Measurements from ENCODE around the gene SLC1A3.
"Not testable (repeated sequence)": the region's sequence is repeated elsewhere in the genome, so short reads cannot be mapped to it uniquely, and the experiment has no call there.

Gene SLC1A3

DNA sequence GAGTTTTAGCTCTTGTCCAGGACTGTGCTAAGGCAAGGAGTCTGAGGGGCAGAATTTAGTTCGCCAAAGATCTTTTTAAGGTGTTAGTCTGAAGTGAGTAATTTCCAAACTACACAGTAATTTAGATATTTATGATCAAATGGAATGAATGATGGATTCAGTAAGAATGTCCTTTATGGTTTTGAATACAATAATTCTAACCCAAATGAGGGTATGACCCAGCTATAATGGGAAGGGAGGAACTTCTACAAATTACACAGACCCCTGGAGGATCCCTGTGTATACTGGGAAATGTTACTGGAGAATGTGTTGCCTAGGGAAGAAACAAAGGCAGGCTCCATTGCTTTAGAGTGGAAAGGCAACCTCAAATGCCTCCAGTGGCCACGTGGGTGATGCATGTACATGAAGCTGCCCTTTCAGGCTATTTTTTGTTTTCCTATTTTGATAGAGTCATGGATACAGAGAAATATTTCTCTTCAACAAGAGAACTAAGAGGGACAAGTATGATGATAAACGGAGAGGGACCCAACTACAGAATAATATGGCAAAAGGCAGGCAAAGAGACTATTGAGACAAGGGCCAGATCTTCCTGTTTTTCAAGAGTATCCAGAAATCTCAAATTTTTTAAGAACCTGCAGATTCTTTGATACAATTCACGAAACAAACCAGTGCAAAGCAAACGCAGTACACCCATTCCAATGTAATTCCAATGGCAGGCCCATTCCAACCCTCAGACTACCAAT, 25.4 kb downstream of the SLC1A3 start:
- no peak for DNase-seq

DNA sequence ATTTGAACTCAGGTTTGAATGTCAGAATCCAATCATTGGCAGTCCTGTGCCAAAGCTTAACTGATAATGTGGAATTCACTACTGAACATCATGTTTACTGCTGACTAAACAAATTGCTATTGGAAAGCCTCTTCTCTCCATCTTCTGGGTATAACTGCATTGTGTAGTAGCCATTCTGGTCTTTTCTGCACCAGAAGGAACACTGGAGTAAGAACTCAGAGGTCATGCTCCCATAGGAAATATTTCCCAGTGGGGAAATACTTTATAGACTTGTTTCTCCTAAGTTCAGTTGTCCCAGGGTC, 25.9 kb downstream of the SLC1A3 start:
- no peak for DNase-seq

DNA sequence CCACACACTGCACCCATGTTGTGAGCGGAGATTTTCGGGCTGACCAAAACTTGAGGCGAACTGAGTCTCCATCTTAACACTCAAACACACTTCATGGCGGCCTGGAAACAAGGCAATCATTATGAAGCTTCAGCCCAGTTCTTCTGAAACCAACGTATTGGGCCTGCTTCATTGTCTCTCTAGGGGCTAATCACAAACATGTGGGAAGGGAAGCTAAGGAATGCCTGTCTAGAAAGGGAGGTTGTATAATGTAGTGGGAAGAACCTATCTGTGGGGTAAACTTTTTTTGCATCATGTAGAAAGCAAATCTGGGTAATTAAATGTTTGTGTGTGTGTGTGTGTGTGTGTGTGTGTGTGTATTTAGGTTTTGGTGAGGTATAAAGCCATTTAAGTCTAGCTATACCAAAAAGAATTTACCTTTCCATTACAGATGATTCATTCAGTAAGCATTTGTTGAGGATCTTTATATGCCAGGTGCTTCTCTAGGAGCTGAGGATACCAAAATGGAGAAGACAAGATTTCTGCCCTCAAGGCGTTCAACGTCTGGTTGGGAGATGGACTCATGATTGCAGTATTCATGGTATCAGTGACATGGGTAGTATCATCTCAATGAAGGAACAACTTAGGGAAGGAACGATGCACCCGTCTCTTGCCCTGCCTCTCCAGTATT, 29.4 kb downstream of the SLC1A3 start:
- no peak for DNase-seq

DNA sequence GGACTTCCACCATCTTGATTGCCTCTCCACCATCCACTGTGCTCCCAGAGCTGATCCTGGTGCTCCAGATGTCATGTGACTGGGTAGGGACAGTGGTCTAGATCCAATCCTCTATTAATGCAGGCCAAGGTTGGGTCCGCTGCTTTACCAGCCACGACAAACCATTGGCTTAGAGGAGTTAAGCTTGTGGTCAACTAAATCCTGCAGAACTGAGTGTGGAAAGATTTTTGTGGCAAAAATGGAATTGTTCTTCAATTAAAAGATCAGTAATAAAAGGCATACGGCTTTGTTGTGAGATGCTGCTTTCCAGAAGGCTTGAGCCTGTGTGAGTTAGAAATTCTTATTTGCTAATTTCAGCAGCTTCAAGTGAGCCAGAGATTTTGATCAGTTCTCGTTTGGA, 30.7 kb downstream of the SLC1A3 start:
- DNase-seq, result no peak

DNA sequence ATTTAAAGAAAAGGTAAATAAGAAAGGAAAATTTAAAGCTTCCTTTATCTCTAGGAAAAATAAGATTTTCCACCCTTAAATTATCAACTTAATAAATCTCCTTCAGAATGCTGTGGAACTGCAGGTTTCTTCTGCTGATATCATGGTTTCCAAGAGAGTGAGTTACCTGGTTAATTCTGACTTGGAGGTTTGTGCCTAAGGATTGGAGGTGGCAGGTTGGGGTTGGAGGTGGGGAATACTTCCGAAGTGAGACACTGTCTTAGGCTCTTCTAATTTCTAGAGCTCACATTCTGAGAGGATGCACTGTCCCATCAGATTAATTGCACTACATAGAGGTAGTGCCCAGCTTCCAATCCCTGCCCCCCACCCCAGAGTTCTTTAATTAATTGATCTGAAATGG, 31.1 kb downstream of the SLC1A3 start:
- DNase-seq, result no peak

DNA sequence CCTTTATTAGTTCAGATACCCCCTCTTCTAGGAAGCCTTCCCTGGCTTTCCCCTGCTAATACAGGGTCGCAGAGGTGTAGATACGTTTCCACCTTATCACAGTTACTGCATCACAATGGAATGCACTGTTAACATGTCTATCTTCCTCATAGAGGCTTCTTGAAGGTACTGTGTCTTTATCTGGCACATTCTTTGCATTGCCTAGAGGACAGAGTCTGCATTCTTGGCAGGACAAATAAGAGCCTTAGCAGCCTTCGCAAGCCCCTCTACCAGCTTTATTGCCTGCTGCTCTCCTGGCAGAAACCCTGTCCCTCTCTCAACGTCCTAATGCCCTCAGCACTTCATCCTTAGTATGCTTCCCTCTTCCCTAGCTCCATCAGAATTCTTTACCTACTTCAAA, 31.6 kb downstream of the SLC1A3 start:
- DNase-seq, result no peak

DNA sequence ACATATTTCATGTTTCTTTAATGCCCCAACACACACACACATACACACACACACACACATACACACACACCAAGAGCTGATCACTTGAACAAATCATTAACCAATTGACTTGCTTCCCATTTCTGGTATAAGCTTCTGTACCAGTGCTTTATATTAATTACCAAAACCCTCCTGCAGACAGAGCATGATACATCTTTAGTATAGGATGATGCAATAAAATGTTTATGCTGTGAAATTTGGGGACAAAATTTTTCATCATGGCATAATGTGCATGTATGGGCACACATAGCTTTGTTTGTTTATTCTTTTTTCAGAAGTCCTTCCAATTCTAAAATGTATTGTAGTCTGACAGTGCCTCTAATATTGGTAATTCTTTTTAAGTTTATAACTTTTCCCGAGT, 34.5 kb downstream of the SLC1A3 start:
- DNase-seq, result no peak

DNA sequence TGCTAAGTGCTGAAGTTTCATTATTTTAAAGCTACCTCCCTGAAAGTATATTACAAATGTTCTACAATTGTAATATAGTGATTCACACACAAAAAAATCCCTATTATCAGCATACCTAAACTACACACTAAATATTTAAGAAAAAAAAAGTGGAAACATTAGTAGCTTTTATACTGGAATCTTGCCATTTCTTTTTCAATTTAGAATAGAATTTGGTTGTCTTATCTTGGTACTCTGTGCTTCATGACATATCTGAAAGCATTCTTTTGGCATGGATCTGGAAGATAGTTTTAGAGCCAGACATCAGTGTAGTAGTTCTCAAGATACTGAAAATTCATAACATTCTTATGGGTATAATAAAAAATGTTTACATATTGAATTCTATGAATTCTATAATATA, 35.0 kb downstream of the SLC1A3 start:
- no peak for DNase-seq

DNA sequence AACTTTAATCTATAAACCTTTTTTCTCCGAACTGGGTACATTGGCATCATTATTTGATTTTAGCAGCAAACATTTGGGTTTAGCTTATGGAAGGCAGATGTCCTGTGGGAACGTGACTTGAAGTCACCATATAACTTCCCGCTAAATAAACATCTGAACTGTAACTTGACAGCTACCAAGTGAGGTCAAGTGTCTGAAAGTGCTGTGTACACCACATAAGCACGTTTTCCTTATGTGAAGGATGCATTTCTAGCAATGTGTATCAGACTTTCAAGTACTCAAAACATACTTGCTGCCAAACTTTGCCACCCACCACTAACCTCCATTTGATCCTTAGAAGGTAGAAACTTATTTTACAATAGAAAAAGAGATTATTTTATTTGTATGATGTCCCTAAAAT, 35.7 kb downstream of the SLC1A3 start:
- no peak for DNase-seq

DNA sequence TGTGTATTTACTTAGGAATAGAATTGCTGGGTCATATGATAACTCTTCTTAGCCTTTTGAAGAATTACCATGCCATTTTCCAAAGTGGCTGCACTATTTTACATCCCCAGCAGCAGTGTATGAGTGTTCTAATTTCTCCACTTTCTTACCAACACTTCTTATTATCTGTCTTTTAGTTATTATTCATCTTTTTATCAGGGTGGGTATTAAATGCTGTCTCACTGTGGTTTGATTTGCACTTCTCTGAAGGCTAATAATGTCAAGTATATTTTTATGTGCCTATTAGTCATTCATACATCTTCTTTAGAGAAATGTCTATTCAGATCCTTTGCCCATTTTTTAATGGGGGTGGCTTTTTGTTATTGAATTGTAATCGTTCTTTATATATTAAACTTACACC, 36.8 kb downstream of the SLC1A3 start:
- DNase-seq, result no peak

DNA sequence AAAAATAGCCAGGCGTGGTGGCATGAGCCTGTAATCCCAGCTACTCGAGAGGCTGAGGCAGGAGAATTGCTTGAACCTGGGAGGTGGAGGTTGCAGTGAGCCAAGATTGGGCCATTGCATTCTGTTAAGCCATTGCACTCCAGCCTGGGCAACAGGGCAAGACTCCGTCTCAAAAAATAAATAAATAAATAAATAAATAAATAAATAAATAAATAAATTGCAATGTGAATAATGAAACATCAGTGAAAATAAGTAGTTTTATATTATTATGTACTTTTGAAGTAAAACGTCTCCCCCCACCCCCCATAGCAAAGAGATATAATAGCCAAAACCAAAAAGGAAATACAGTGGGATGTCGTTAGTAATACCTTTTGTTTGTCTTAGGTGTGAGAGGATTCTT, 37.4 kb downstream of the SLC1A3 start:
- DNase-seq, result not testable (repeated sequence)

DNA sequence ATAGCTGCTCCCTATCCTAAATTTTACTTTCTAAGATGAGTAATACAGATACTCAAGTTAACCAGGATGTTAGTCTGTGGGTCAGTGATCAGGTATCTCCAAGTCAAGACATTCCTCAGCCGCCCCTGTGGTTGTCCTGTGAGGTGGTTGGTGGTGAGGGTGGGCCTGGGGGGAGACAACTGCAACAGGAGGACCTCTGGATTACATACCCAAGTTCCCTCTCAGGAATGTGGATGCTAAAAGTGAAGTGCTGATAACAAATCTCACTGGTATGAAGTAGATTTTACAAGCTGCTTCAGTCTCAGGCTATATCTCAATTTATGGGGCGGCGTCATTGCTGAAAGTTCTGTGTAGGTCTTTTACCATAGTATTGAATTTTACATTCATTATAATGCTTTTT, 38.3 kb downstream of the SLC1A3 start:
- DNase-seq, result no peak

DNA sequence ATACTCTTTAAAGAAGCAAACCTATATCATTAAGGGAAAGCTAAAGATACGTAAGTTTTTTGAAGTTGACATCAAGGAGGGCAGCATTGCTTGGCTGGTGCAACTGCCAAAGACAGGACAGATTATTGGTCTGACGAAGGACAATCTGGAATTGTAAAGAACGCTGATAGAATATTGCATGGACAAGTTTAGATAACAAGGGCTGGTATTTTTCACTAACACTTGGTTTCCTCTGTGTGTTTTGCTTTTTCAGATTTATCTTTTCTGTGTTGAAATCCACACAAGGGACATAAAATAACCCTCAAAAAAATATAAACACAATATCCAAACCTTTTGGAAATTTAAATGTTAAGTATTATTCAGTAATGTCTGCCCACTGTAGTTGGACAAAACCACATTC, 39.7 kb downstream of the SLC1A3 start:
- no peak for DNase-seq

DNA sequence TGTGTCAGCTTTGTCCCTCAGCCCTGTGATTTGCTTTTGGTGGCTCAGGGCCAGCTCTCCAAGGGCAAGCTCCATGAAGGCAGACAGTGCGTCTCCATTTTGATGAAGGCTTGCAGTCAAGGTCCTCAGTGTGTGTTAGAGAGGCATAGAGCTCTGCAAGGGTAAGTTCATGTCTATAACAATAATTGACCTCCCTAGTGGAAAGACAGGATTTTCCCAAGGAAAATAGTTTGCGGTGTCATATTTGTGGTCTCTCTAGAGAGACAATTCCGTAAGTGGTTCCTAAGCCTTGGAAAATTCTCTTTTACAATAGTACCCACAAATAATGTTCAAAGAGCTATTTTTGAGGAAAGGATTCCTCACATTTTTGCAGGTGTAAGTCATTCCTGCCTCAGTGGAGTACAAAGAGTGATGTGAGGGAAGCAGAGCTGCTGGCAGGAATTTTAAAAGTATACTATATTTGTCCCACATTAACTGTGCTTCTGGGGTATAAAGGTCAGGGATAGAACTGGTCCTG, 40.2 kb downstream of the SLC1A3 start:
- no peak for DNase-seq

DNA sequence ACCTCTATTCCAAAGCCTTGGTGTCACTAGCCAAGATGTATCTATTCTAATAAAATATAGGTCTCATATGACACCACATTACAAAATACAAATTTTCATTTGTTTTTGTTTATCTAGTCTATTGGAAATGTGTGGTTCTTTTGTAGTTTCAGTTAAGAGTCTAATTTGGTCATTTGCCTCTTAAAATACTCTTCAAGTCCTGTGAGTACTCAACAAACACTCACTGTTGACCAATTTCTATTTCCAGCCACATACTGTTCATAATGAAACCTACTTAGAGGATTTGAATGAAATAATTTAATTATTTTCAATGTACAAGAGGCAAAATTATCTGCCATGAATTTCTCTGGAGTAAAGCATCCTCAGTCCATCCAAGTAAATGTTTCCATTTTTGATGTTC, 40.6 kb downstream of the SLC1A3 start:
- DNase-seq, result no peak

DNA sequence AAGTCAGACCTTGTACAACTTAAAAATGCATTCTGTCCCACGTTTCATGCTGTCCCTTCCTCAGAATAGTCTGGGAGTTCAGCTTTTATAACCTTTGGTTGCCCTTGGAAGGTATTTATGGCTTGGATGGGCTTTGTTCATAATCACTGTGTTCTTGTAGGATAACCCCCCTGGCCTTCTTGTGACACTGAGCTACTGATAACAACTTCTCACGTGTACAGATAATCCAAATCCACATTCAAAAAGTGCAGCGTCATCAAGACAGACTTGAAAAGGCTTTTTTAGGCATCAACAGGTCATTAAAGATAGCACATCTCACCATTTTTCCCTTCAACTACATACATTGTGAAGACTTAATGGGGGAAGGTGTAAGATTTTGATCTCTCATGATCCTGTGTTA, 42.0 kb downstream of the SLC1A3 start:
- DNase-seq, result no peak

DNA sequence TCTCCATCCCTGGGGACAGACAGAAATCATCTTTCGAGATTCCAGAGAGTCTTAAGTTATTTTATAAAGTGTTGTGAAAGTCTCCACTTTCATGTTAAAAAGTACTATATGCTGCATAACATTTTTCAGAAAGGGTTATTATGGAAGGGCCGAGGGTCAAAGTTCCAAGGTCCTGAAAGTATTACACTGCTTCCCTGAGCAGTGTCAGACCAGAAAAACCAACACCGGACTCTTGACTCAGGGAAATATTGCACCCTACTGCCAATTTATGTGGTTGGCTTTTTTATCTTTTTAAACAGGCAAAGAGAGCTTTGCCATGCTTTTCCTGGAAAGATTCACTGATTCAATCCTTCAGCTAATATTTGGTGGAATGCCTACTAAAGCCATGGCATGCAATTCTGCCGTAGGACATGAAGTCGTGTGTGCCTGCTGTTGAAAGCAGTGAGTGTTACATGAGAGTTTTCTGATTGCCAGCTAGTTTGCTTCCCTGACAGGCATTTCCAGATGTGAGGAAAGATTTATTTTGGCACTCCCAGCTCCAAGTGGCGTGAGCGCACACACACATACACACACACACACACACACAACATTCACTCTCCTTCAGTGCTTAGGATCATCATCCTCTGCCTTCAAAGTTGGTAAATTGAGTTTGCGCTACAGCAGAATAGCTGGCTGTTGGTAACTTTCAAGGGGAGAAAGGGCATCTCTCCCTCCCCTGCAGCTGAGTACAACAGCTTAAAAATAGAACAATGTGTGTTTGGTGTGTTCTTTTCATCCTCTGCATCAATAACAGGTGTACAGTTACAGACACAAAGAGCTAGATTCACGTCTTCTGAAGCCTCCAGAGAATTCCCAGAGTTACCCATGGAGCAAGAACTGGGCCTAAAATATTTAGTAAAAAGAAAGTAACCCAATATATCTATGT, 45.6 kb downstream of the SLC1A3 start:
- no peak for DNase-seq

DNA sequence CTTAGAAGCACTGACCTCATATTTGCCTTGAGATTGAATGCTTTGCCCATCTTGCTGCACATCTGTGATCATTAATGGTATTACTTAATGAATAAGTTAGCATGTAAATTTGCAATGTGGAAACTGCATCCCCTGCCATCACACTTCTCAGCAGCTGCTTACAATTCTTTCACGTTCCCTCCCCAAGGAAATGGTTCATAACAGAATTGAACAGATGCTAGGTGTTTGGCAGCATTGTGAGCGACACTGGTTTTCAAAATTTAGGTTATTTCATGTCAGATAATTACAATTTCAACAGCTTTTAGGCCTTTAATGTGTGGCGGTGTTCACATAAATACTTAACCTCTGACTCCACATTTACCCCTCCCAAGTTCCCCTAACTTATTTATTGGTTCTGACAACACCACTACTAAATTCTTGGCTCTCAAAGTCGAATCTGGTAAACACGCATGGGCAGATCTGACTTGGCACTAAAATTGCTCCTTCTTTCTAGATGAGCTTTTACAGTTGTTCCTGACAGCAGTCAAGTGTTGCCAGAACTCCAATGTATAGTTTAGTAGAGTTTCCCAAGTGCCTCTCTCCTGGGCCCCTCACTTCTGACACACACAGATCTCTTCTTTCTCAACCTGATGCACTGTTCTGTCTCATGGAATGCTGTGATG, 46.8 kb downstream of the SLC1A3 start:
- no peak for DNase-seq

DNA sequence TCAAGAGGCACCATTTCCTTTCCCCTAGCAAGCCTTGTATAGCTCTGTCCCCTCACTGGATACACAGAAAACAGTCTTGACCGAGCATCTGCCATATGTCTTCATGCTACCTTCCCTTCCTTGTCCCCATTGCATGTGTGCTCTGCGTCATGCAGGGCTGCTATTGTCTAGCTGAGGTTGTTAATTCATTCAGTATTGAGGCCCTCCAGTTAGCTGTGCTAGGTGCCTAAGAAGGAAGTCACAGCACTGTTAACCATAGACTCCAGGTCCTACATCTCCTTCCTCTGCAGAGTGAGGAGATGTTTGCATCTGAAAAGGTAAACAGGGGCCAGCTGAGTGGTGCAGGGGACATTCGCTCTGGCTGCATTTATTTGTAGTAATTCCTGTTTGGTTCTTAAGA, 48.2 kb downstream of the SLC1A3 start:
- DNase-seq, result no peak

DNA sequence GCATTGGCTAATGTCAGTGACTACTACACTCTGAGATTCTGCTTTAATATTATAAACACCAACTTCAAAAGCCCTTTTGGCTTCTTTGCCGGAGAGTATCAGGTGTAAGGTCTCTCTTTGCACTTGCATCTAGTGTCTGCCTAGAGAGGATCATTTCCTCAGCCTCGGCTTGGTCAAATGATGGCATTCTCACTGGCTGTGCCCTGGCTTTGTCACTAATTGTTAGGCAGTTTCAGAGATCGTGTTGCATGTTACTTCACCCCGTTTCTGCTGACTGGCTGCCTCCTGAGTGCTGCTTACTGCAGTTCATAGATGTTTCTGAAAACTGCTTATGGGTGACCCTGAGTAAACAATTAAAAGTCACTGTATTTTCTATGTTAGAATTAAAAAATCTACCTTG, 48.8 kb downstream of the SLC1A3 start:
- DNase-seq, result peak; percentile 67

DNA sequence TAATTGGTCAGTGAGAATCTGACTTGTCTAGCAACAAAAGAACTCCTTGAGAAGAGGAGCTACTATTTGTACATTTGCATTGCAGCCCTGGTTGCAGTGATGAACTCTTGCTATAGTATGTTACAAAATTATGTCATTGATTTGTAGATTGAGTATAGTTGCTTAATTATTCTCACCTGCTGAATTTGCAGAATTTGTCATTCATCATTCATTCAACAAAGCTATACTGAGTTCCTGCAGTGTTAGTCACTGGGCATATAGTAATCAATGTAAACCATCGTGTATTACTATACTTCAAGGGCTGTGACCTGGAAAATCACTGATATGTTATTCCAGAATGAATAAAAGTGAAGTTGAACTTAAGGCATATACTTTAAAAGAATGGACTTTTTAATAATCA, 50.1 kb downstream of the SLC1A3 start:
- no peak for DNase-seq

DNA sequence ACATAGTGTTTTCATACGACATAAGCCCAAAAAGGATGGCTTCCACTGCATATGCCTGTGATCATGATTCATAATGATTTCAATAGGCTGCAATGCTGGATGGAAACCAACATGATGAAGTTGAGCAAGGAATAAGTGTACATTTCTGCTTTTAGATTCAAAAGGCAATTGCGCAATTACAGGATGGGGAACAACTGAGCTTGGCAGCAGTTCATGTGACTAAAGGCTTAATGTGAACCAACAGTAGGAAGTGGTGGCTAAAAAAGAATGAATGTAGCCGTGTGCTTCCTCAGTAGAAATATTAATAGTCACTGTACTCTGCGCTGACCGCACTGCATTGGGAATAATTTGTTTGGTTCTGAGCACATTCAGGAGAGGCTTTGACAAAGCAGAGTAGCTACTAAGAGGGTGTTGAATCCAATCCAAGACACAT, 51.2 kb downstream of the SLC1A3 start:
- peak; percentile 63 for DNase-seq
